H1 (cell line): ENCODE results near the gene AGAP1. TPM values are rescaled to one million over a fixed set of nuclear protein-coding genes. Genes with fewer than 3 reads are reported as not detected.

Experiments used
- CTCF ChIA-PET: fragments of 300-600 bp; sonication (Branson Sonifier 250); formaldehyde crosslinking; loops from one replicate; lab custom pipeline; 2021; ENCODE audit not compliant: partially characterized antibody; lab: Charles Lee
- POLR2A ChIA-PET: fragments of 300-600 bp; sonication (Branson Sonifier 250); formaldehyde crosslinking; loops from one replicate; lab custom pipeline; 2021; ENCODE audit warnings: inconsistent platforms; ENCODE audit not compliant: partially characterized antibody; lab: Charles Lee
- DNase-seq, 2 experiments: peaks; one replicate each; pipeline versions ENCODE4 v3.0.0 to v3.0.0-alpha.2; 2010 to 2022; ENCODE audit warnings: low spot score in 2 of 2, low read depth in 1 of 2, mixed read lengths in 1 of 2
- FAIRE-seq: peaks from 2 replicates; lab custom pipeline; 2011; peaks lifted over from hg19 to GRCh38; lab: Jason Lieb, UNC
- H2AFZ ChIP-seq: 2 replicates; pipeline ENCODE4 v1.8.1; 2012; ENCODE audit warnings: low read length, inconsistent platforms
- H2AK5ac ChIP-seq: 2 replicates; pipeline ENCODE4 v1.6.1; 2013; ENCODE audit warnings: low read depth, low read length
- H2BK120ac ChIP-seq: replicated peaks from 2 replicates; pipeline ENCODE3; 2013; ENCODE audit warnings: low read depth, low read length, inconsistent platforms
- H2BK12ac ChIP-seq: 2 replicates; pipeline ENCODE4 v1.6.1; 2013; ENCODE audit warnings: low read depth, low read length
- H2BK15ac ChIP-seq: 2 replicates; pipeline ENCODE4 v1.6.1; 2013; ENCODE audit warnings: low read length
- H2BK20ac ChIP-seq: 2 replicates; pipeline ENCODE4 v1.6.1; 2013; ENCODE audit warnings: low read length
- H2BK5ac ChIP-seq: 2 replicates; pipeline ENCODE4 v1.6.1; 2013; ENCODE audit warnings: low read depth, low read length
- H3K14ac ChIP-seq: 2 replicates; pipeline ENCODE4 v1.6.1; 2013; ENCODE audit warnings: inconsistent platforms; ENCODE audit not compliant: insufficient read length
- H3K18ac ChIP-seq: 2 replicates; pipeline ENCODE4 v1.6.1; 2013; ENCODE audit warnings: low read length; ENCODE audit errors: extremely low read depth
- H3K23ac ChIP-seq: 2 replicates; pipeline ENCODE4 v1.6.1; 2013; ENCODE audit warnings: inconsistent platforms; ENCODE audit not compliant: insufficient read length
- H3K23me2 ChIP-seq: 2 replicates; pipeline ENCODE4 v1.6.1; 2013; ENCODE audit warnings: low read depth, low read length
- H3K27ac ChIP-seq: 2 replicates; pipeline ENCODE4 v1.6.1; 2011; ENCODE audit warnings: low read depth, low read length, inconsistent platforms
- H3K27me3 ChIP-seq, 4 experiments: replicated peaks in 1 of 4; 1 replicate in 1 of 4; 2 replicates in 3 of 4; pipeline versions ENCODE4 v1.6.1 to v1.8.1; 2011 to 2013; ENCODE audit warnings: low read length in 3 of 4, mild to moderate bottlenecking in 3 of 4, inconsistent platforms in 2 of 4, mixed read lengths in 2 of 4, moderate library complexity in 1 of 4; ENCODE audit not compliant: control insufficient read depth in 3 of 4, insufficient read depth in 3 of 4; ENCODE audit errors: extremely low read depth in 1 of 4
- H3K36me3 ChIP-seq, 4 experiments: 2 replicates each; pipeline versions ENCODE4 v1.6.1 to v1.8.1; 2011 to 2013; ENCODE audit warnings: mild to moderate bottlenecking in 4 of 4, low read length in 3 of 4, moderate library complexity in 2 of 4, control low read depth in 1 of 4, inconsistent platforms in 1 of 4; ENCODE audit not compliant: insufficient read depth in 4 of 4, control insufficient read depth in 2 of 4
- H3K4ac ChIP-seq: replicated peaks from 2 replicates; pipeline ENCODE3; 2013; ENCODE audit warnings: low read length, low read depth, mixed read lengths, inconsistent platforms; ENCODE audit not compliant: insufficient read length
- H3K4me1 ChIP-seq, 4 experiments: replicated peaks in 1 of 4; 1 replicate in 1 of 4; 2 replicates in 3 of 4; pipeline versions ENCODE4 v1.6.1 to v1.8.1; 2011 to 2013; ENCODE audit warnings: low read length in 3 of 4, inconsistent platforms in 2 of 4, mixed read lengths in 1 of 4; ENCODE audit not compliant: insufficient read depth in 4 of 4, control insufficient read depth in 3 of 4
- H3K4me2 ChIP-seq, 2 experiments: 2 replicates each; pipeline versions ENCODE4 v1.6.1 to v1.8.1; 2011 to 2013; ENCODE audit warnings: low read depth in 2 of 2, low read length in 2 of 2, control low read depth in 1 of 2, inconsistent platforms in 1 of 2, mild to moderate bottlenecking in 1 of 2; ENCODE audit not compliant: insufficient read depth in 1 of 2
- H3K4me3 ChIP-seq, 4 experiments: fragments of 200-600, 300-600 bp in 1 of 4; sonication (generic), shearing (Covaris generic), sonication (Bioruptor Twin) in 1 of 4; 2 replicates each; pipeline versions ENCODE4 v1.5.1 to v1.8.1; 2011 to 2016; ENCODE audit warnings: low read length in 4 of 4, low read depth in 3 of 4, control low read depth in 2 of 4, inconsistent platforms in 2 of 4, mild to moderate bottlenecking in 2 of 4, mixed read lengths in 1 of 4, moderate library complexity in 1 of 4; ENCODE audit not compliant: insufficient read depth in 2 of 4; ENCODE audit errors: extremely low read depth in 1 of 4
- H3K56ac ChIP-seq: replicated peaks from 2 replicates; pipeline ENCODE3; 2013; ENCODE audit warnings: low read depth, mild to moderate bottlenecking, mixed read lengths, low read length, inconsistent platforms; ENCODE audit not compliant: insufficient read length
- H3K79me1 ChIP-seq: 2 replicates; pipeline ENCODE4 v1.6.1; 2013; ENCODE audit warnings: low read depth, low read length, control low read depth
- H3K79me2 ChIP-seq, 2 experiments: 2 replicates each; pipeline versions ENCODE4 v1.6.1 to v1.8.1; 2012 to 2013; ENCODE audit warnings: low read length in 2 of 2, mild to moderate bottlenecking in 2 of 2, inconsistent platforms in 1 of 2; ENCODE audit not compliant: insufficient read depth in 2 of 2, control insufficient read depth in 1 of 2
- H3K9ac ChIP-seq, 4 experiments: replicated peaks in 1 of 4; 1 replicate in 1 of 4; 2 replicates in 3 of 4; pipeline versions ENCODE4 v1.6.1 to v1.8.1; 2011 to 2013; ENCODE audit warnings: low read depth in 3 of 4, low read length in 3 of 4, control low read depth in 2 of 4, mild to moderate bottlenecking in 2 of 4, moderate library complexity in 2 of 4, inconsistent platforms in 1 of 4; ENCODE audit errors: extremely low read depth in 1 of 4
- H3K9me3 ChIP-seq, 2 experiments: 2 replicates each; pipeline versions ENCODE4 v1.6.1 to v1.8.1; 2012 to 2013; ENCODE audit warnings: mild to moderate bottlenecking in 2 of 2, moderate library complexity in 2 of 2, control low read depth in 1 of 2, inconsistent platforms in 1 of 2, low read depth in 1 of 2, low read length in 1 of 2, mixed read lengths in 1 of 2; ENCODE audit not compliant: insufficient read depth in 2 of 2
- H4K20me1 ChIP-seq, 2 experiments: replicated peaks in 1 of 2; 2 replicates each; pipeline versions ENCODE3 to v1.8.1; 2011 to 2013; ENCODE audit warnings: inconsistent platforms in 2 of 2, low read length in 2 of 2, mild to moderate bottlenecking in 1 of 2; ENCODE audit not compliant: insufficient read depth in 2 of 2, control insufficient read depth in 1 of 2
- H4K5ac ChIP-seq: 2 replicates; pipeline ENCODE4 v1.6.1; 2013; ENCODE audit warnings: low read length, low read depth, mixed read lengths, inconsistent platforms; ENCODE audit not compliant: insufficient read length
- H4K8ac ChIP-seq: 2 replicates; pipeline ENCODE4 v1.8.0; 2013; ENCODE audit warnings: mild to moderate bottlenecking, moderate library complexity, low read length, inconsistent platforms; ENCODE audit not compliant: insufficient read depth; ENCODE audit errors: extremely low read depth
- H4K91ac ChIP-seq: replicated peaks from 2 replicates; pipeline ENCODE3; 2013; ENCODE audit warnings: low read length, mixed read lengths, inconsistent platforms; ENCODE audit not compliant: insufficient read length
- CBX5 ChIP-seq: fragments of 300-800, 300-1000 bp; sonication (generic); IDR thresholded peaks from 2 replicates; pipeline ENCODE4 v1.7.1; 2016; ENCODE audit warnings: antibody characterized with exemption, low read length, low read depth
- CHD1 ChIP-seq: IDR thresholded peaks from 2 replicates; pipeline ENCODE4 v1.6.1; 2012; ENCODE audit warnings: low read depth, low read length, improper control_type of control experiment
- CTBP2 ChIP-seq: IDR thresholded peaks from 2 replicates; pipeline ENCODE4 v1.7.0; 2011; ENCODE audit warnings: borderline replicate concordance, mild to moderate bottlenecking, moderate library complexity, mixed read lengths, low read length; ENCODE audit not compliant: insufficient read depth, insufficient read length
- KDM1A ChIP-seq: fragments of 200-600, 300-600 bp; sonication (generic); IDR thresholded peaks from 2 replicates; pipeline ENCODE4 v1.7.1; 2016; ENCODE audit warnings: mild to moderate bottlenecking, low read length, borderline replicate concordance
- KDM4A ChIP-seq: IDR thresholded peaks from one replicate; pipeline ENCODE4 v1.7.1; 2012; ENCODE audit warnings: low read depth, mild to moderate bottlenecking, moderate library complexity, low read length, inconsistent platforms; ENCODE audit not compliant: severe bottlenecking
- NANOG ChIP-seq: IDR thresholded peaks from 2 replicates; pipeline ENCODE4 v1.6.1; 2011; ENCODE audit warnings: low read length, low read depth, mild to moderate bottlenecking, inconsistent platforms; ENCODE audit not compliant: insufficient read depth, poor library complexity, severe bottlenecking
- PHF8 ChIP-seq: fragments of 200-600 bp; sonication (generic); conservative IDR thresholded peaks from 2 replicates; pipeline ENCODE4 v1.7.1; 2012; ENCODE audit warnings: low read depth, mild to moderate bottlenecking, inconsistent platforms, low read length, moderate library complexity
- SAP30 ChIP-seq: fragments of 300-600 bp; sonication (generic); IDR thresholded peaks from 2 replicates; pipeline ENCODE4 v1.7.1; 2012; ENCODE audit warnings: low read length, moderate library complexity, mild to moderate bottlenecking, inconsistent platforms; ENCODE audit not compliant: insufficient read depth, insufficient replicate concordance
- SP2 ChIP-seq: IDR thresholded peaks from 2 replicates; pipeline ENCODE4 v1.6.1; 2012; ENCODE audit warnings: mild to moderate bottlenecking, low read length, inconsistent platforms
- SRF ChIP-seq: IDR thresholded peaks from 2 replicates; pipeline ENCODE4 v1.6.1; 2011; ENCODE audit warnings: mild to moderate bottlenecking, low read depth, low read length, moderate library complexity
- SUZ12 ChIP-seq: fragments of 200-600 bp; sonication (generic); IDR thresholded peaks from 2 replicates; pipeline ENCODE4 v1.6.1; 2012; ENCODE audit warnings: mild to moderate bottlenecking, inconsistent platforms, low read length, moderate library complexity, mixed read lengths
- TEAD4 ChIP-seq: IDR thresholded peaks from 2 replicates; pipeline ENCODE4 v1.6.1; 2012; ENCODE audit warnings: low read depth, low read length, inconsistent platforms, mixed read lengths
- WGBS, 2 experiments: shearing (Covaris generic) in 1 of 2; methylation state at CpG; one replicate each; pipeline versions ENCODE4 v1.1.6 to v1.1.7; 2013 to 2015; ENCODE audit warnings: low lambda C conversion rate in 2 of 2, mixed read lengths in 2 of 2, inconsistent platforms in 1 of 2, low coverage in 1 of 2, missing lambda C conversion rate in 1 of 2; ENCODE audit not compliant: insufficient replicate concordance in 2 of 2, insufficient coverage in 1 of 2, insufficient read length in 1 of 2; ENCODE audit errors: extremely low coverage in 1 of 2, missing lambda C conversion rate in 1 of 2; 5-methylcytosine and 5-hydroxymethylcytosine counted together
- polyA plus RNA-seq, 7 experiments: library from polyadenylated mRNA; depleted of rRNA in 3 of 7; stranded (reverse) in 5 of 7; unstranded in 2 of 7; fragments of >200 nt in 5 of 7; fragments of 200-250 nt in 2 of 7; gene quantifications; 1 replicate in 5 of 7; 2 replicates in 1 of 7; 4 replicates in 1 of 7; pipeline versions ENCODE4 v1.2.1 to v1.2.3, GENCODE V29; 2011 to 2013; ENCODE audit warnings: missing spikeins in 2 of 7, mixed read lengths in 2 of 7
- total RNA-seq: library from RNA; stranded (reverse); fragmentation: NEBNext Ultra II Directional; extraction: Animal tissue kit (Norgen Biotek cat#: 25700); gene quantifications from 2 replicates; pipeline ENCODE4 v1.2.1, GENCODE V29; 2021
- TF ChIP-seq, protein P1 (sequence below): IDR thresholded peaks from 2 replicates; pipeline ENCODE4 v1.6.1; 2012; ENCODE audit warnings: inconsistent platforms

AGAP1 gene
- total and polyA plus RNA-seq, 2 of the 8 experiments (the other 6 are each of a cell fraction or from before 2014, with no cell fraction given) = 18.1 to 39.4 TPM

DNA sequence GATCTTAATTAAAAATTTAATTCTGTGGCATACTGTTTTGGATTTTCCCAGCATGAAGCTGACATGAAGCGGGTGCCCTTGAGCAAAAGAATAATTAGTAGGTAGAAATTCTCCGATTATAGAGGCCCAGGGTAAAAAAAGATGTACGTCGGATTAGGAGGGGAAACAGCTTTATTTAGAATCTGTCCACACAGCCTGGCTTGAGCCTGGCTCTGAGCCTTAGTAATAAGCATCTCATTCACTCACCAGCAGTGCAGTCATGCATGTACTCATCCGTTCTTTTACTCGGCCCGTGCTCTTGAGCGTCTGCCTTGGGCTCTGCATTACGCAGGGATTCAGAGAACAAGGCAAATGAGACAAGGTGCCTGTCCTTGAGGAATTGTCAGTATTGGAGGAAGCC is 219.3 kb downstream of the AGAP1 start:
- H3K79me2 ChIP-seq = peaks cover 0 to 5% of the 10 kb centered on the region in 2 experiments; a peak in 1 of 4 replicates
- no peak overlapping the region for H3K4me3 ChIP-seq
- no peak overlapping the region for H4K5ac ChIP-seq
- H2BK5ac ChIP-seq = no peak overlapping the region; the same call in 1 of the 2 replicates
- no peak overlapping the region for H3K56ac ChIP-seq
- no peak for DNase-seq
- H3K18ac ChIP-seq = no peak overlapping the region
- no peak overlapping the region for H2BK15ac ChIP-seq
- ChIA-PET CTCF (interaction anchor here (1.1 to 1.5 kb wide), 2 partner anchors 53 to 66 kb away, joined by 3 read pairs; no protein-coding TSS in a partner anchor), POLR2A (interaction anchor here (1.5 kb wide), 1 partner anchor 10 kb away, joined by 6 read pairs; no protein-coding TSS in a partner anchor)
- no peak for FAIRE-seq
- H3K9ac ChIP-seq = no peak overlapping the region
- H3K23me2 ChIP-seq = no peaks in the 10 kb centered on the region
- H3K14ac ChIP-seq = no peak overlapping the region
- H4K20me1 ChIP-seq = peaks cover 4 to 21% of the 10 kb centered on the region in 2 experiments
- H2AK5ac ChIP-seq = no peak overlapping the region
- no peaks in the 10 kb centered on the region for H3K4me1 ChIP-seq
- peaks cover 4% of the 10 kb centered on the region for H3K79me1 ChIP-seq
- no peak overlapping the region for H3K4ac ChIP-seq
- H3K27me3 ChIP-seq = no peaks in the 10 kb centered on the region
- H3K36me3 ChIP-seq = peaks cover 0 to 7% (median 1%) of the 10 kb centered on the region in 4 experiments; a peak in 4 of 8 replicates
- 95% methylated on average over 9 of the region's 9 CpGs; no CpG with 5 or more reads in 1 of the 2 experiments for WGBS, 2 experiments
- no peak overlapping the region for H4K8ac ChIP-seq
- no peak overlapping the region for H2AFZ ChIP-seq
- H3K4me2 ChIP-seq = no peak overlapping the region
- H2BK20ac ChIP-seq = no peak overlapping the region
- no peak overlapping the region for H4K91ac ChIP-seq
- no peak overlapping the region for H3K27ac ChIP-seq
- no peak overlapping the region for H3K23ac ChIP-seq
- H2BK12ac ChIP-seq = no peak overlapping the region
- no peak overlapping the region for H2BK120ac ChIP-seq
- no peaks in the 10 kb centered on the region for H3K9me3 ChIP-seq
- no peak for TF ChIP-seq CBX5
- TF ChIP-seq, protein P1, sequence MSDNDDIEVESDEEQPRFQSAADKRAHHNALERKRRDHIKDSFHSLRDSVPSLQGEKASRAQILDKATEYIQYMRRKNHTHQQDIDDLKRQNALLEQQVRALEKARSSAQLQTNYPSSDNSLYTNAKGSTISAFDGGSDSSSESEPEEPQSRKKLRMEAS = no peak
- TF ChIP-seq KDM1A = no peak
- TF ChIP-seq CTBP2 = no peak
- TF ChIP-seq CHD1 = no peak
- TF ChIP-seq NANOG = no peak
- no peak for TF ChIP-seq PHF8
- TF ChIP-seq SRF = no peak
- no peak for TF ChIP-seq TEAD4
- TF ChIP-seq SP2 = no peak
- no peak for TF ChIP-seq SAP30
- TF ChIP-seq KDM4A = no peak
- no peak for TF ChIP-seq SUZ12
